ENCODE measurements around the gene ADGRL2.

The ADGRL2 gene

GRCh38 chr1:81950037-81950436 is 149.3 kb downstream of the ADGRL2 start:
- Histone ChIP-seq H3K36me3 (ENCODE audit: control insufficient read depth in 2 of 2, insufficient read depth in 1 of 2, low read length in 2 of 2) (no peaks in the 10 kb centered on the region), H3K9me3 (ENCODE audit: control insufficient read depth, insufficient read depth, low read depth, low read length) (no peaks in the 10 kb centered on the region), H3K4me3 (ENCODE audit: low read depth, low read length) (no peak overlapping the region), H3K4me1 (ENCODE audit: control insufficient read depth, insufficient read depth, low read length) (peaks cover 14% of the 10 kb centered on the region), H3K27ac (ENCODE audit: extremely low read depth, low read depth, low read length) (no peak overlapping the region)
- ChIA-PET CTCF (no interaction called here), POLR2A (no interaction called here)
- TF ChIP-seq ZNF148 (tag by site-specific recombination; IDR thresholded peaks at IDR 0.05; ENCODE audit: borderline replicate concordance) = no peak
- no peak for TF ChIP-seq GFI1B (tag by site-specific recombination; IDR thresholded peaks at IDR 0.05)

- Histone ChIP-seq H3K4me1 (ENCODE audit: control insufficient read depth, insufficient read depth, low read length) (peaks cover 14% of the 10 kb centered on the region), H3K36me3 (ENCODE audit: control insufficient read depth in 2 of 2, insufficient read depth in 1 of 2, low read length in 2 of 2) (peaks cover 0 to under 1% of the 10 kb centered on the region in 2 experiments; a peak in 1 of 3 replicates), H3K27ac (ENCODE audit: extremely low read depth, low read depth, low read length) (no peak overlapping the region), H3K9me3 (ENCODE audit: control insufficient read depth, insufficient read depth, low read depth, low read length) (no peaks in the 10 kb centered on the region), H3K4me3 (ENCODE audit: low read depth, low read length) (no peak overlapping the region)
- ChIA-PET CTCF (interaction anchor here (1.2 kb wide), 1 partner anchor 20 kb away, joined by 3 read pairs; no protein-coding TSS in a partner anchor), POLR2A (no interaction called here)
- TF ChIP-seq ZNF670 (tag by site-specific recombination; IDR thresholded peaks at IDR 0.05; ENCODE audit: low read depth) (no peak), ZNF513 (tag by site-specific recombination; IDR thresholded peaks at IDR 0.05) (no peak), ZNF776 (tag by site-specific recombination; IDR thresholded peaks at IDR 0.05; ENCODE audit: borderline replicate concordance) (no peak), ZBTB48 (tag by site-specific recombination; IDR thresholded peaks at IDR 0.05) (no peak), ZBTB21 (tag by site-specific recombination; IDR thresholded peaks at IDR 0.05) (no peak), ZNF639 (tag by site-specific recombination; IDR thresholded peaks at IDR 0.05) (no peak), ZXDB (tag by site-specific recombination; IDR thresholded peaks at IDR 0.05) (no peak), TCF7L2 (IDR thresholded peaks at IDR 0.05; ENCODE audit: borderline replicate concordance, low read depth, low read length) (no peak), ZNF843 (tag by site-specific recombination; IDR thresholded peaks at IDR 0.05) (no peak)
Measured at GRCh38 chr1:81950591-81951244, 150.0 kb downstream of the ADGRL2 start.

GRCh38 chr1:81954534-81955020 is 153.8 kb downstream of the ADGRL2 start:
- Histone ChIP-seq H3K9me3 (ENCODE audit: control insufficient read depth, insufficient read depth, low read depth, low read length) (no peaks in the 10 kb centered on the region), H3K36me3 (ENCODE audit: control insufficient read depth in 2 of 2, insufficient read depth in 1 of 2, low read length in 2 of 2) (peaks cover 3 to 5% of the 10 kb centered on the region in 2 experiments; a peak in 2 of 3 replicates), H3K4me3 (ENCODE audit: low read depth, low read length) (no peak overlapping the region; the same call in 1 of the 2 replicates), H3K27ac (ENCODE audit: extremely low read depth, low read depth, low read length) (no peak overlapping the region), H3K4me1 (ENCODE audit: control insufficient read depth, insufficient read depth, low read length) (peaks cover 5% of the 10 kb centered on the region)
- CTCF ChIA-PET = interaction anchor here (0.6 to 0.7 kb wide), 2 partner anchors 8 to 34 kb away, joined by 4 to 7 read pairs; no protein-coding TSS in a partner anchor
- POLR2A ChIA-PET = no interaction called here
- peak; percentile 66 for TF ChIP-seq WT1 (tag by site-specific recombination; IDR thresholded peaks at IDR 0.05)
- peak; percentile 60; the same call in 1 of the 2 replicates for TF ChIP-seq BCL11B (tag by site-specific recombination; IDR thresholded peaks at IDR 0.05; ENCODE audit: low read depth)
- TF ChIP-seq TCF7L2 (IDR thresholded peaks at IDR 0.05; ENCODE audit: borderline replicate concordance, low read depth, low read length) = peak; percentile 92
- TF ChIP-seq IKZF3 (tag by site-specific recombination; IDR thresholded peaks at IDR 0.05) = peak; percentile 59
- peak; percentile 71 for TF ChIP-seq ZNF2 (tag by site-specific recombination; IDR thresholded peaks at IDR 0.05)
- TF ChIP-seq YY1 (tag by site-specific recombination; IDR thresholded peaks at IDR 0.05) = 0 out of 2 replicates have a peak, but pooled peaks have one; percentile 30
- peak; percentile 93 for TF ChIP-seq PRDM6 (tag by site-specific recombination; IDR thresholded peaks at IDR 0.05)
- TF ChIP-seq ZSCAN23 (tag by site-specific recombination; IDR thresholded peaks at IDR 0.05) = no peak
- TF ChIP-seq REPIN1 (tag by site-specific recombination; IDR thresholded peaks at IDR 0.05; ENCODE audit: low read depth) = no peak
- TF ChIP-seq ZNF335 (tag by site-specific recombination; conservative IDR thresholded peaks at IDR 0.05) = no peak
- TF ChIP-seq SP7 (tag by site-specific recombination; IDR thresholded peaks at IDR 0.05) = peak; percentile 95
- peak; percentile 15; the same call in 1 of the 2 replicates for TF ChIP-seq ZNF558 (tag by site-specific recombination; IDR thresholded peaks at IDR 0.05)
- TF ChIP-seq OSR2 (tag by site-specific recombination; IDR thresholded peaks at IDR 0.05) = peak; percentile 64
- TF ChIP-seq ZNF654 (tag by site-specific recombination; IDR thresholded peaks at IDR 0.05; ENCODE audit: low read depth) = no peak
